Measurements from ENCODE around the gene LILRB5.

LILRB5 gene

GRCh38 chr19:54209811-54210494 is 47.1 kb downstream of the LILRB5 start:
- peak; percentile 87 to 97 (median 92) for DNase-seq

- no peak for DNase-seq
Observed at GRCh38 chr19:54209058-54209810, 47.8 kb downstream of the LILRB5 start.

- DNase-seq: no peak
Observed at GRCh38 chr19:54208784-54209057, 48.4 kb downstream of the LILRB5 start.

GRCh38 chr19:54207983-54208783 is 48.9 kb downstream of the LILRB5 start:
- DNase-seq: peak; percentile 96 to 100 (median 98)

GRCh38 chr19:54207676-54207982 is 49.4 kb downstream of the LILRB5 start:
- peak; percentile 88 to 98 (median 91) for DNase-seq

GRCh38 chr19:54207193-54207592 is 49.9 kb downstream of the LILRB5 start:
- peak in 1 of 3 donors; percentile 48 for DNase-seq

GRCh38 chr19:54206831-54207177 is 50.3 kb downstream of the LILRB5 start:
- no peak for DNase-seq

- DNase-seq: peak in 2 of 3 donors; percentile 36 to 43
Observed at GRCh38 chr19:54206030-54206830, 50.8 kb downstream of the LILRB5 start.

GRCh38 chr19:54204767-54205468 is 52.2 kb downstream of the LILRB5 start:
- no peak for DNase-seq

- DNase-seq: no peak
Observed at GRCh38 chr19:54203151-54203611, 53.9 kb downstream of the LILRB5 start.

GRCh38 chr19:54201980-54202379 is 55.1 kb downstream of the LILRB5 start:
- no peak for DNase-seq

- no peak for DNase-seq
Observed at GRCh38 chr19:54201172-54201701, 55.8 kb downstream of the LILRB5 start.
